Keratinocyte (primary cell): ENCODE data around the gene PHLPP1. TPM values are rescaled to one million over a fixed set of nuclear protein-coding genes. Genes with fewer than 3 reads are reported as not detected.

Experiments used
- DNase-seq: peaks from one replicate; pipeline ENCODE4 v3.0.0-alpha.2; 2011; ENCODE audit warnings: low read depth, missing footprints, low spot score
- FAIRE-seq: peaks from 2 replicates; lab custom pipeline; 2011; peaks lifted over from hg19 to GRCh38; lab: Jason Lieb, UNC
- H2AFZ ChIP-seq: 2 replicates; pipeline ENCODE4 v1.6.0; 2012; ENCODE audit warnings: low read length, control low read depth, inconsistent platforms; ENCODE audit not compliant: control insufficient read depth
- H3K27ac ChIP-seq: 2 replicates; pipeline ENCODE4 v1.5.1; 2011; ENCODE audit warnings: low read length; ENCODE audit not compliant: control insufficient read depth, insufficient read depth
- H3K27me3 ChIP-seq: 3 replicates; pipeline ENCODE4 v1.6.0; 2011; ENCODE audit warnings: low read length; ENCODE audit not compliant: control insufficient read depth, insufficient read depth; ENCODE audit errors: extremely low read depth
- H3K36me3 ChIP-seq, 2 experiments: 2 replicates in 1 of 2; 3 replicates in 1 of 2; pipeline ENCODE4 v1.5.1; 2011; ENCODE audit warnings: low read length in 2 of 2, mild to moderate bottlenecking in 1 of 2; ENCODE audit not compliant: control insufficient read depth in 2 of 2, insufficient read depth in 2 of 2; ENCODE audit errors: extremely low read depth in 1 of 2
- H3K4me1 ChIP-seq: 3 replicates; pipeline ENCODE4 v1.5.1; 2011; ENCODE audit warnings: low read length; ENCODE audit not compliant: control insufficient read depth, insufficient read depth; ENCODE audit errors: extremely low read depth
- H3K4me2 ChIP-seq: 3 replicates; pipeline ENCODE4 v1.6.0; 2011; ENCODE audit warnings: low read depth, low read length; ENCODE audit not compliant: control insufficient read depth, insufficient read depth; ENCODE audit errors: extremely low read depth
- H3K4me3 ChIP-seq, 3 experiments: fragments of 200-600 bp in 1 of 3; sonication (generic) in 1 of 3; 2 replicates in 2 of 3; 3 replicates in 1 of 3; pipeline ENCODE4 v1.5.1; 2011 to 2016; ENCODE audit warnings: low read length in 3 of 3, mild to moderate bottlenecking in 3 of 3, control low read depth in 2 of 3, inconsistent platforms in 1 of 3, low read depth in 1 of 3, mixed read lengths in 1 of 3, mixed run types in 1 of 3, moderate library complexity in 1 of 3; ENCODE audit not compliant: control insufficient read depth in 2 of 3, insufficient read depth in 2 of 3; ENCODE audit errors: extremely low read depth in 1 of 3
- H3K79me2 ChIP-seq: 2 replicates; pipeline ENCODE4 v1.6.0; 2012; ENCODE audit warnings: low read length; ENCODE audit not compliant: control insufficient read depth, insufficient read depth
- H3K9ac ChIP-seq: 3 replicates; pipeline ENCODE4 v1.6.0; 2011; ENCODE audit warnings: low read length; ENCODE audit not compliant: control insufficient read depth, insufficient read depth; ENCODE audit errors: extremely low read depth
- H3K9me1 ChIP-seq: 3 replicates; pipeline ENCODE4 v1.6.0; 2011; ENCODE audit warnings: low read length; ENCODE audit not compliant: control insufficient read depth, insufficient read depth; ENCODE audit errors: extremely low read depth
- H3K9me3 ChIP-seq: 2 replicates; pipeline ENCODE4 v1.5.1; 2012; ENCODE audit warnings: low read depth, low read length; ENCODE audit not compliant: control insufficient read depth
- H4K20me1 ChIP-seq: 3 replicates; pipeline ENCODE4 v1.6.0; 2011; ENCODE audit warnings: low read length; ENCODE audit not compliant: control insufficient read depth, insufficient read depth; ENCODE audit errors: extremely low read depth
- CTCF ChIP-seq, 3 experiments: IDR thresholded peaks in 1 of 3; conservative IDR thresholded peaks in 1 of 3; optimal IDR thresholded peaks in 1 of 3; 2 replicates in 2 of 3; 3 replicates in 1 of 3; pipeline versions ENCODE3 to v1.5.1; 2011; ENCODE audit warnings: low read length in 3 of 3, mild to moderate bottlenecking in 3 of 3, moderate library complexity in 2 of 3, control low read depth in 1 of 3, inconsistent platforms in 1 of 3; ENCODE audit not compliant: insufficient read depth in 2 of 3; ENCODE audit errors: extremely low read depth in 1 of 3
- EZH2 ChIP-seq: IDR thresholded peaks from one replicate; pipeline ENCODE4 v1.6.1; 2012; ENCODE audit warnings: inconsistent platforms, mild to moderate bottlenecking, low read length, moderate library complexity
- dilution Hi-C: fragments of 300-500 bp; cut with MboI; formaldehyde crosslinking; loops from one replicate; pipeline ENCODE4 v1.7.0; 2020; ENCODE audit warnings: low sequenced_read_pairs; ENCODE audit not compliant: extremely low pct_ligation_motif_present
- polyA plus RNA-seq, 5 experiments: library from polyadenylated mRNA; depleted of rRNA in 3 of 5; stranded (reverse) in 3 of 5; stranded (forward) in 1 of 5; unstranded in 1 of 5; fragments of >200 nt; gene quantifications; 1 replicate in 1 of 5; 2 replicates in 3 of 5; 3 replicates in 1 of 5; pipeline versions ENCODE4 v1.2.1 to v1.2.3, GENCODE V29; 2011 to 2012; ENCODE audit warnings: missing spikeins in 2 of 5, low read depth in 1 of 5, low replicate concordance in 1 of 5

The PHLPP1 gene
- polyA plus RNA-seq, 1 donor (not counting 4 experiments of a cell fraction or from before 2014, with no cell fraction given), result 8.4 TPM

- no peak overlapping the region for H3K27ac ChIP-seq
- no peak overlapping the region for H3K4me3 ChIP-seq
- DNase-seq (no peak), FAIRE-seq (no peak)
- dilution Hi-C loops, result no loop called here
- no peak overlapping the region for H3K4me2 ChIP-seq
- TF ChIP-seq EZH2 (no peak), CTCF (optimal IDR thresholded peaks at IDR 0.05 in 1 of 3, IDR thresholded peaks at IDR 0.05 in 1 of 3, conservative IDR thresholded peaks at IDR 0.05 in 1 of 3; ENCODE audit: extremely low read depth in 1 of 3, insufficient read depth in 2 of 3, low read length in 3 of 3) (no peak)
- H4K20me1 ChIP-seq, result no peaks in the 10 kb centered on the region
- peaks cover 9% of the 10 kb centered on the region for H3K79me2 ChIP-seq
- H3K27me3 ChIP-seq, result no peaks in the 10 kb centered on the region
- H3K9ac ChIP-seq, result no peak overlapping the region
- H3K9me3 ChIP-seq, result no peaks in the 10 kb centered on the region
- no peak overlapping the region for H2AFZ ChIP-seq
- H3K4me1 ChIP-seq, result peaks cover 5% of the 10 kb centered on the region
- peaks cover 0 to 6% of the 10 kb centered on the region in 2 experiments for H3K36me3 ChIP-seq
- H3K9me1 ChIP-seq, result no peaks in the 10 kb centered on the region
These were observed 114.6 kb downstream of the PHLPP1 start for GRCh38 chr18:62829936-62830335.

GRCh38 chr18:62832282-62832681 is 116.9 kb downstream of the PHLPP1 start:
- no peaks in the 10 kb centered on the region for H4K20me1 ChIP-seq
- no peaks in the 10 kb centered on the region for H3K27me3 ChIP-seq
- H3K4me1 ChIP-seq, result peaks cover 5% of the 10 kb centered on the region
- FAIRE-seq (no peak), DNase-seq (no peak)
- peaks cover 12% of the 10 kb centered on the region for H3K79me2 ChIP-seq
- no peak overlapping the region for H3K9ac ChIP-seq
- no peak overlapping the region for H2AFZ ChIP-seq
- peaks cover 0 to 6% of the 10 kb centered on the region in 2 experiments for H3K36me3 ChIP-seq
- H3K9me1 ChIP-seq, result no peaks in the 10 kb centered on the region
- H3K9me3 ChIP-seq, result no peaks in the 10 kb centered on the region
- H3K4me3 ChIP-seq, result no peak overlapping the region
- H3K4me2 ChIP-seq, result no peak overlapping the region
- dilution Hi-C loops, result no loop called here
- no peak overlapping the region for H3K27ac ChIP-seq
- no peak for TF ChIP-seq EZH2

GRCh38 chr18:62833494-62833893 is 118.2 kb downstream of the PHLPP1 start:
- H3K27me3 ChIP-seq, result no peaks in the 10 kb centered on the region
- H3K36me3 ChIP-seq, result peaks cover 0 to 6% of the 10 kb centered on the region in 2 experiments
- dilution Hi-C loops, result no loop called here
- H3K9ac ChIP-seq, result no peak overlapping the region
- FAIRE-seq (no peak), DNase-seq (no peak)
- no peaks in the 10 kb centered on the region for H3K9me3 ChIP-seq
- H4K20me1 ChIP-seq, result no peaks in the 10 kb centered on the region
- no peak overlapping the region for H3K4me3 ChIP-seq
- H3K79me2 ChIP-seq, result peaks cover 12% of the 10 kb centered on the region
- peaks cover 5% of the 10 kb centered on the region for H3K4me1 ChIP-seq
- no peak overlapping the region for H3K27ac ChIP-seq
- no peak overlapping the region for H3K4me2 ChIP-seq
- TF ChIP-seq EZH2 (no peak), CTCF (optimal IDR thresholded peaks at IDR 0.05 in 1 of 3, IDR thresholded peaks at IDR 0.05 in 1 of 3, conservative IDR thresholded peaks at IDR 0.05 in 1 of 3; ENCODE audit: extremely low read depth in 1 of 3, insufficient read depth in 2 of 3, low read length in 3 of 3) (no peak)
- no peaks in the 10 kb centered on the region for H3K9me1 ChIP-seq
- H2AFZ ChIP-seq, result no peak overlapping the region
